GM19238 (cell line): ENCODE measurements around the gene POMT1.
"Not testable (repeated sequence)": the region's sequence is repeated elsewhere in the genome, so short reads cannot be mapped to it uniquely, and the experiment has no call there.

Source experiments
- DNase-seq: peaks from one replicate; pipeline ENCODE4 v3.0.0; 2011; ENCODE audit warnings: low spot score; ENCODE audit not compliant: insufficient read length

POMT1 gene

GRCh38 chr9:131494296-131494870 is 8.3 kb upstream of the POMT1 start:
- no peak for DNase-seq

DNA sequence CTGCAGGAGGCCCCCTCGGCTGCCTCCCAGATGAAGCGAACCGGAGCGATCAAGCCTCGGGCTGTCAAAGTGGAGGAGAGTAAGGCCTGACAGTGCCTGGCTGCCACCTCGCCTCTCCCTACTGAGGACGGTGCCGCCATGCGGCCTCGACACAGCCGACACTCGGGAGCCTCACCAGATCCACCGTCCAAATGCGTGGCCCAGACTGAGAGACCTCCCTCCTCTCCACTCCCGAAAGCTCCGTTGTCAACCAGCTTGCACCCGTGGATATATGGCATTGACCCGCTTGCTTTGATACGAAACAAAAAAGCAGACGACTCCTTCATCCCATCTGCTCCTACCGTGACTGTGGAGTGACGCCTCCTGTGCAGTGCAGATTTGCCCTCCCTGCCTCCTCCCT is 6.9 kb upstream of the POMT1 start:
- no peak for DNase-seq

DNA sequence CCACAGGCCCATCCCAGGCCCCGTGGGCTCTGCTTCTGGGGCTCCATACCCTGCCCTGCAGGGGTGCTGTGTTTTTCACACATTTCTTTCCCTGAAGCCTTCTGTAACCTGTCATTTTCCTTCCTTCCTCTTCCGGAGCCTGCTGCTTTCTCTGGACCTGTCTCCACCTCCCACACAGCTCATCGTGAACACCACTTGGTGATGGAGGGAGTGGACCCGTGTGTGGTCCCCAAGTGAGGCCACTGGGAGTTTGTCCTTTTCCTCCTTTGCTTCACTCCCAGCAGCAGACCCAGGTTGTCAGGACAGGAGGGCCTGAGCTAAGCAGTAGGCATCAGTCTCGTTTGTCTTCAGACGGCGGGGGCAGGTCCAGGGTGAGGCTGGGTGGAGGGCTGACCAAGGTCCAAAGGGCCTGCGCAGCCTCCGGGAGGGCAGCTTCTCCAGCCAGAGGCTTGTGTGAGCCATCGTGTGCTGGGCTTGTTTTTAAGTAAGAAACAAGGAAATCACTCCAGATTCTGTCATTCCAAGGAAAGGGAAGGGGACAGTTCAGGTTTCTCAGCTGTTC is 5.8 kb upstream of the POMT1 start:
- DNase-seq = no peak

- DNase-seq = no peak
Measured at GRCh38 chr9:131499254-131499767, 3.4 kb upstream of the POMT1 start.

GRCh38 chr9:131500377-131500776 is 2.3 kb upstream of the POMT1 start:
- DNase-seq = no peak

GRCh38 chr9:131500939-131501541 is 1.7 kb upstream of the POMT1 start:
- DNase-seq = no peak

GRCh38 chr9:131503626-131504465 is 1.1 kb downstream of the POMT1 start:
- peak; percentile 46 for DNase-seq

DNA sequence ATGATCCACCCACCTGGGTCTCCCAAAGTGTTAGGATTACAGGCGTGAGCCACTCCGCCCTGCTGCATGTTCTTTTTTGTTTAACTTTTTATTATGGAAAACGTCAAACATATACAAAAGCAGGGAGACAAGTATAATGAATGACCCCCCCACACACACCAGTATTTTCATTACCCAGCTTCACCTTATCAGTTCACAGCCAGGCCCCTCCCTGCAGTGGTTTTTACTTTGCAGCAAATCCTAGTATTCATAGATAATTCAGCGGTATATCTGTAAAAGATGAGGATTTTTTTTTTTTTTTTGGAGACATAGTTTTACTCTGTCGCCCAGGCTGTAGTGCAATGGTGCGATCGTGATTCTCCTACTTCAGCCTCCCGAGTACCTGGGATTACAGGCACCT is 2.3 kb downstream of the POMT1 start:
- no peak for DNase-seq

DNA sequence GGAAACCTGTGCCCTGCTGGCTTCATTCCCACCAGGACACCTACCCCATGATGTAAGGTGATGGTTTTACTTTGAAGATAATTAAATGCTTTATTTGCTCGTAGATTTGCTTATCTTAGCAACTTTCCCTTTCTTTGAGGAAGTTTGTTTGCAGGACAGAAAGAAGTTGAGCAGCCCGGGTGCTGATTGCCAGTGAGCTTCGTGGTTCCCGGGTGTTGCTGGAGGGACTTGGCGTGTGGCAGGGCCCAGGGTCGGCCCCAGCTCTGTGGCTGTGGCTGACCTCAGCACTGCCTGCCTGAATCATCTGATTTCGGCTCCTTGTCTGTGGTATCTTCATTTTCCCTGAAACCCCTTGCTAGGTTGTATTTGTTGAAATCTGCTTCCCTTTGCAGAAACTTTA is 8.7 kb downstream of the POMT1 start:
- no peak for DNase-seq

GRCh38 chr9:131511880-131512279 is 9.2 kb downstream of the POMT1 start:
- DNase-seq = no peak

- no peak for DNase-seq
Measured at GRCh38 chr9:131513177-131513576, 10.5 kb downstream of the POMT1 start.

GRCh38 chr9:131515559-131516031 is 12.9 kb downstream of the POMT1 start:
- not testable (repeated sequence) for DNase-seq

GRCh38 chr9:131516100-131516499 is 13.4 kb downstream of the POMT1 start:
- no peak for DNase-seq

DNA sequence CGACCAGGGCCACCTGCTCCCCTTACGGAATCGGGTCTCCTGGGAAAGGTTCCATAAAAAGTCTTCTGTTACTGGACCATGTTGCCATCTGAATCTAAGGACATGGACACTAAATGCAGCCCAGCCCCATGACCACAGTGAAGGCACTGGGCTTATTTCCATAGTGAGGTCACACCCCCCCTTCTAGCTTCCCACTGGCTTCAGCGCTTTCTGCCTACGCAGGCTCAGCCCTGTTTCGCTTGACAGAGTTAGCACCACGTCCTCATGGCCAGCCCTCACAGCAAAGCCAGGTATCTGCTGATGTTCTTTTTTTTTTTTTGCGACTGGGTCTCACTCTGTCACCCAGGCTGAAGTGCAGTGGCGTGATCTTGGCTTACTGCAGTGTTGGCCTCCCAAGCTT is 14.2 kb downstream of the POMT1 start:
- DNase-seq = no peak

DNA sequence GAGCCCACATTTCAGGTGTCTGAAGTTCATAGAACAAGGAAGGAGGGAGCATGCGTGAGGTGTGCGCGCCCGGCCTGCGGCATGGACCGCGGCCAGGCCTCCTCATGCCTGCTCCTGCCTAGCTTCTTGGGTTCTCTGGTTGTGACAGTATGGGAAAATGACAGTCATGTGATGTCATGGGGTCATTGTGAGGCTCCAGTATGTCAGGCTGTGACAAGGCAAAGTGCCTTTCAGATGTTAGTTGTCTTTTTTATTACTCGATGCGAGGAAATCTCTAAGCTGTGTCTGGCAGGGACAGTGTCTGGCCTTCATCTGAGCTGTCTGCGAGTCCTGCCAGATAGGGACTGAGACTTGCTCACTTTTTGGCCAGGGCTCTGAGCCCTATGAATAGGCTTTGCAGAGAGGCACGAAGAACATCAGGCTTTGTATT is 15.1 kb downstream of the POMT1 start:
- DNase-seq = no peak

- no peak for DNase-seq
Measured at GRCh38 chr9:131518553-131518952, 15.8 kb downstream of the POMT1 start.

DNA sequence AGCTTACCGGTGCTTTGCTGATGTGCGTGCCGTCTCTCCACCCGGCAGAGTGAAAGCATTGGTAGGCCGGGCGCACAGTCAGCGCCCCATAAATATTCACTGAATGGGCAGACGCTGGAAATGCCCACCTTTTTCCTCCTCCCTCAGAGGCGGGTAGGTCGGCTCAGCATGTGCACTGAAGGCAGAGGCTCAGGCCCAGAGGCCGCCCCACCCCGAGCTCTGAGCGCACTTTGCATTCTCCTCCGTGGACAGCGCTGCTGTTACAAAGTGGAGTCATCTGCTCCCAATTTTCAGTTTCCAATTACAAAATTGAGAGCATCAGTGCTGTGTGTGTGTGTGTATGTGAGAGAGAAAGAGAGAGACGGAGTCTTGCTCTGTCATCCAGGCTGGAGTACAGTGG is 17.8 kb downstream of the POMT1 start:
- no peak for DNase-seq

DNA sequence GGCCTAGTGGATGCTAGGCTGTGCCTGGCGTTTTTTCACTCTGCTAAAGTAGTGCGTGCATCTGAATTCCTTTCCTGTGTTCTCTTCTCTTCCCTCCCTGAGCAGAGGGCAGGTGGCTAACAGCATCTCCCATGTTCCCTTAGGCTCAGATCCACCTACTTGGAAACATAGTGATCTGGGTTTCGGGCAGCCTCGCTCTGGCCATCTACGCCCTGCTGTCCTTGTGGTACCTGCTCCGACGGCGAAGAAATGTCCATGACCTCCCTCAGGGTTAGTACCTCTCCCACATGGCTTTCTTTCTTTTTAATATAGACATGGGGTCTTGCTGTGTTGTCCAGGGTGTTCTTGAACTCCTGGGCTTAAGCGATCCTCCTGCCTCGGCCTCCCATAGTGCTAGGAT is 18.5 kb downstream of the POMT1 start:
- no peak for DNase-seq

DNA sequence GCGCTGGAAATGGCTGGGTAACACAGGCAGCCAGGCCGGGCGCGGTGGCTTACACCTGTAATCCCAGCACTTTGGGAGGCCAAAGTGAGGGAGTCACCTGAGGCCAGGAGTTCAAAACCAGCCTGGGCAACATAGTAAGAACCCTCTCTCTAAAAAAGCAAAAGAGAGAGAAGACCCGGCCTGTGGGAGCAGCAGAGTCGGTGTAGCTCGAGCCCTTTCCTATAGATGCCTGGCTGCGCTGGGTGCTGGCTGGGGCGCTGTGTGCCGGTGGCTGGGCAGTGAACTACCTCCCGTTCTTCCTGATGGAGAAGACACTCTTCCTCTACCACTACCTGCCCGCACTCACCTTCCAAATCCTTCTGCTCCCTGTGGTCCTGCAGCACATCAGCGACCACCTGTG is 19.1 kb downstream of the POMT1 start:
- DNase-seq = no peak

- DNase-seq = no peak
Measured at GRCh38 chr9:131522257-131523085, 19.8 kb downstream of the POMT1 start.

GRCh38 chr9:131523086-131523388 is 20.3 kb downstream of the POMT1 start:
- DNase-seq = no peak
